ENCODE results near the gene IFNG.
A peak's percentile ranks its signal among the peaks of the same experiment; 100 is the strongest.
"Not testable (repeated sequence)": the region's sequence is repeated elsewhere in the genome, so short reads cannot be mapped to it uniquely, and the experiment has no call there.

The IFNG gene

DNA sequence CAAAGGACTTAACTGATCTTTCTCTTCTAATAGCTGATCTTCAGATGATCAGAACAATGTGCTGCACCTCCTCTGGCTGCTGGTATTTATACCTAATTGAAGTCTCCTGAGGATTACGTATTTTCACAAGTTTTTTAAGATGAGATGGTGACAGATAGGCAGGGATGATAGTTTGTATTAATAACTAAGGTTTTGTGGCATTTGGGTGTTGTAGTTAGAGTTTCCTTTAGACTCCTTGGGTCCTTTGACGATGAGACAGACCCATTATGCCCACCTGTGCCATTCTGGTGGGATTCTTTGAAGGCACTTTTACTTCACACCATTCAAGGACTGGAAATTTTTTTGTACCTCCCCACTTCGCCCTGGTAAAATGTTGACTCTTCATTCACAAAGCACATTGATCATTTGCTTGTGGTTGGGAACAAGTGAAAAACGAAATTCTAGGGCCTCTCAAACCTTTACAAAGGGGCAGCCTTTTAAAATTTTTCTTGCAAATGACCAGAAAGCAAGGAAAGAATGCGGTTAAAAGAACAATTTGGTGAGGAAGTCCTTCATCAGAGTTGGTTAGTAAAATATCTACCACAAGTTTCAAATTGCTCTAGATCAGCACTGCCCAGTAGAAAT, at the start of gene IFNG:
TSS of gene IFNG (minus strand) at position 60 of the 624 bp plus-strand sequence. CDS start 125 bp downstream, outside the sequence.
- DNase-seq (ENCODE audit: low spot score) = no peak

DNA sequence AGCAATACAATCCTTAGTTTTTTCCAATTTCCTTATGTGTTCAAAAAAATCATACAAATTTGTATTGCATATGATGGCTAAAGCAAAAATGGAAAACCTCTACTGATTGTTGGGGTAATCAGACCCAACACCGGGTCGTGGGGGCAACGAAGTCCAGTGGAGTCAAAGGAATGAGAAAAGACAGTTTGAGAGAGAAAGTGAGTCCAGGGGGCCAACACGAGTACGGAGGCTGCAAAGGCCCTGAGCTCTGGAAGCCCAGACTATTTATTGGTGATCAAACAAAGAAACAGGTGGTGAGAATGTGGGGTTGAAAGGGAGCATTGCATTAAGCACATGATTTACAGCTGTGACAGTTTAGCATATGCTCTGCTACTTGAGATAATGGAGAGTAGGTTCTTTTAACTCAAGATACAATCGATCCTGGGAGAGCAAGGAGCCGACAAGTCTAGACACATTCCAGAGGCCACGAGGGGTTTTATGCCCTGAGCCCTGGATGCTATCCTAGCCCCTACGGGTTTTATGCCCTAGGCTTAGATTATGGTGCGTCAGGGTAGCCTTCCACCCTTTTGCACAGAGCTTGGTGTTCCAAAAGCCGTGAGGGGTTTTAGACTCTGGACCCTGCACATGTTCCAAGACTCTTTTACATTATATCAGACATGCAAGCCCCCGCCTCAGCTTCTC, 49.6 kb upstream of the IFNG start:
- not testable (repeated sequence) for DNase-seq (ENCODE audit: low spot score)

DNA sequence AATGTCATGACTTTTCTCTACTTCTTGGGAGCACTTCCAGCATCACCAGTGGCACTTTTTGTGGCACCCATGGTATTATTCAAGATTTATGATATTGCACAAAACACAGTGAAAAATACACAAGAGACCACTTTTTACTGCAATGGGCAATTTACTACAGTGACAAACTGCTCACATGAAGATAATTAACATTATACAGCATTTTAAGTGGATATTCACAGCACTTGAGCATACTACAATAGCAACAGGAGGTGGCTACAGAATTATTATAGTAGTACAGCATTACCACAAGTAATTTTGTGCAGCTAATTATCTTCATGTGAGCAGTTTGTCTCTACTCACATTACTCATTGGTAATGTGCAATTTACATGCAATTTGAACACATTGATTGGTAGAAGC, 47.7 kb upstream of the IFNG start:
- no peak for DNase-seq (ENCODE audit: low spot score)

DNA sequence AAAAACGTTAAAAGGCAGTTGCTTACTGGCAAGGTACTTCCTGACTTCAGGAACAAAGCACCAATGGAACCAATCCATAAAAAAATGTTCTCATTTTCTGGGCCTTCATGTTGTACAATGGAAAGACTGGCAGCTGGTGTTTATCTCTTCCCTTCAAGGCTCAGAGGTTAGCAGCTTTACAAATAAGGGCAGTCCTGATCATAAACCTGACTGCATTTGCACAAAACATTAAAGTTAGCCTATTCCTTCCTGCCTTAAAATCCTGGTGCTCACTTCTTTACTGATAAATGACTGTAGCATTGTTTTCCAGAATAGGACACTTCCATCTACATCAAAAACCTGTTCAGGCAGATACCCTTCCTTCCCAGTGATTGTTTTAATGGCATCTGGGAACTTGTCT, 46.9 kb upstream of the IFNG start:
- no peak for DNase-seq (ENCODE audit: low spot score)

DNA sequence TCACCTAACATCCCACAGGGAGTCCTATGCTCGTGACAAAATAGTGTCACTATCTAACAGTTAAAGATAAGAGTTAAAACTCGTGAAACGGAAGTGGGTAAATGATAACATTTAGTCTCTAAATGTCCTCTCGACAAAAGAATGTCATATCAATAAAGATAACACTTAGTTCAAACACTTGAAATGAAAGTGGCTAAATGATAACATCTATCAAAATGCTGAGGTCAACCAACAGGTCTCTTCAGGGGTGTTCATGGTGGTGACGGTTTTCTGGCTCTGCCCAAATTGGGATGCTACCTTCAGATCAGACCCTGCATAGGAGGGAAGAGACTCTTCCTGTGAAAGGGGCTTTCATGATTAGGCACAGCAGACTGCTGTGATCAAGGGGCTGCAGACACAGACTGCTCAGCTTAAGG, 43.9 kb upstream of the IFNG start:
- no peak for DNase-seq (ENCODE audit: low spot score)

DNA sequence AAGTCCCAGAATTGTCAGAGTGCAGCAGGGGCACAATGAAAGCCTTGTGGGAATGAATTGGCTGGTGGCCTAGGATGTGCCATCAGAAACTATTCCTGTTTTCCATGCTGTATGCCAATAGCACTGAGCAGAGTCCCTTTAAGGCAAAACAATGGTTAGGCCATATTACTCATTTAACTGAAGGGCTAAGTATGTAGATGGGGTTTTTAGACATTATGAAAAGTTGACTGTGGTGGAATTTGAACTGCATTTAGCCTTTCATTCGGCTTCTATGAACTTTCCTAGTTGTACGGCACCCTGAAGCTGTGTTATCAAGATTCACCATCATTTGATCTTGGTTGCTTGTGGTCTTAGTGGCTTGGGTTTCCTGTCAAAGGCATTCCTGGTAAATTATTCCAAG, 41.3 kb upstream of the IFNG start:
- peak; percentile 30 for DNase-seq (ENCODE audit: low spot score)

DNA sequence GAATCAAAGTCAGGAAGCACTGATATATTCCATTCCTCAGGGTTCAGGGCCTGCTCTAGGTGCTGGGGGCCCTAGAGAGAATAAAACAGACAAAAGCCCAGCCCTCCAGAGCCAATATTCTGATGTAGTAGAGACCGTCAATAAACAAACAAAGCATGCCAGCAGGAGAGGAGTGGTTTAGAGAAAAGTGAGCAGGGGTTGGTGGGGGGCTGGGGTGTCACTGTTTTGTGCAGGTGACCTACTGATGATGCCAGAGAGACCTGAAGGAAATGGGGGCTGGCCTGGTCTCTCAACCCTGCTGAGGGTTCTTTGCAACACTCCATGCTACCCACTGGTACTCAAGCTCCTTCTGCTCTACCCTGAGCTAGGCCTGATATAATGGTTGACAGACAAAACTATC, 39.6 kb upstream of the IFNG start:
- no peak for DNase-seq (ENCODE audit: low spot score)

DNA sequence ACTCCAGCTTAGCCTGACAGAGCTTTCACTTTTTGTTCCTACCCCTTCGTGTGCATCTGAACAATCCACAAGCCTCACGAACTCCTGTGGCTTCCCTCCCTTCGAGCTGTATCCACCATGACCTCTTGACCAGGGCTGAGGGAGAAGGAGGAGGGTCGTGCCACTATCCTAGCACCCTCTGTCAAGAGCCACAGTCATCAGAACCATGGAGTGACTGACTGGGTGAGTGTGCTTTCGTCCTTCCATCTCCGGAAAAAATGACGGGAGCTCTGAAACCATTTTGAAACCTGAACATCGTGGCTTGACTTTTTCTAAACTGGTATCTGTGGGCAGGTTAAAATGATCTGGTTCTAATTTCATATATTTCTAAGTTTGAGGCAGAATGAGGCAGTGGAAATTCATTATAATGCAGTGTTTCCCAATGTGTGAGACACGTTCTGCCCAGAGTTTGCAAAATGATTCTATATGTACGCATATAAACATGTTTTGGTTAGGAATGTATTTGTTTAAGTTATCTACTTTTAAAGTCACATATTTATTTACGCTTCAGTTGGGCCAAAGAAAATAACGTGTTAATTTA, 39.1 kb upstream of the IFNG start:
- no peak for DNase-seq (ENCODE audit: low spot score)

DNA sequence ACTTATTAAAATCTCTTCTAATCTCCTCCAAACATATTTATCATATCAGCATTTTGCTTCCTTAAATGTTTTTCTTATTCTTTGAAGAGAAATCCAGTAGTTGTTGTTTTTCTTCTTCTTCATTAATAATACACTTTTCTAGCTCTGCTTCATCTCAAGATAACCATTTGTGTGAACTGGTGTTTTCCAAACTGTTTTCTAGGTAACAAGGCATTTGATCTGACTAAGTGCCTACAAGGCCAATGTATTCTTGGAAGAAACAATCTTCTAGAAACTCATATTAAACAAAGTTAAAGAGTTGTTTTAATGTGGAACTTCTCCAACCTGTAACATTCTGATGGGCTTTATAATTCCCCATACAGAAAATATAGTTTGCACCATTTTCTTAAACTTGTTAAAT, 30.8 kb upstream of the IFNG start:
- no peak for DNase-seq (ENCODE audit: low spot score)

DNA sequence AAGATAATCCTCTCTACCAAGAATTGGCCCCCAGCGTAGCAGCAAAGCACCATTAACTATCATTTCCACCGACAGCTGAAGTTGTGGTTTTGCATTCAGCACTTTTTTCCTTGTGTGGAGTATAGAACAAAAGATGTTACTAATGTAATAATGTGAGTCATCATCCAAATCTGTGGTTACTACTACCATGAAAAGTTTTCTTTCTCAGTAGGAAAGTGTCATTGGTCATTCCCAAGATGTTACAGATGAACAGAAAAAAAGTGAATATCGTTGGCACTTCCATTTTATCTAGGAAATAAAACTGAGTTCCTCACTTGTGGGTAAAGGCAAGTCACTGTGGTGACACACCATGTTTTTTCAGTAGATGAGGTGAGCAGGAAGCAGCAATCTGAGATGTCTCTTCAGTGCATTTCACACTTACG, 30.3 kb upstream of the IFNG start:
- peak; percentile 71 for DNase-seq (ENCODE audit: low spot score)

DNA sequence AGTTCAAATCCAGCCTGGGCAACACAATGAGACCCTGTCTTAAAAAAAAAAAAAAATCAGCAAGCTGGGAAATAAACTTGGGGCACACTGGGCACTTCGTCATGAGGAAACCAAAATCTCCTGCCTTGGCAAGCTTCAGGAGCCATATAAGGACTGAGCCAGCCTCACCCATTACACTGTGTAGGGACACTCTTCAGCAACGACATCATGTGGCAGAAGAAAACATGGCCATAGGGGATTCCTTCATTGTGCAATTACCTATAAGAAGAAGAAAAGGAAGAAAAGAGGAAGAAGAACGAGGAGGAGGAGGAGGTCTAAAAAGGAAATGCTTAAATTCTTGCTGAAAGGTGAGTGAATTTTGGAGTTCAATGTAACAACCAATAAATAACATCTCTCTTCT, 26.1 kb upstream of the IFNG start:
- no peak for DNase-seq (ENCODE audit: low spot score)

DNA sequence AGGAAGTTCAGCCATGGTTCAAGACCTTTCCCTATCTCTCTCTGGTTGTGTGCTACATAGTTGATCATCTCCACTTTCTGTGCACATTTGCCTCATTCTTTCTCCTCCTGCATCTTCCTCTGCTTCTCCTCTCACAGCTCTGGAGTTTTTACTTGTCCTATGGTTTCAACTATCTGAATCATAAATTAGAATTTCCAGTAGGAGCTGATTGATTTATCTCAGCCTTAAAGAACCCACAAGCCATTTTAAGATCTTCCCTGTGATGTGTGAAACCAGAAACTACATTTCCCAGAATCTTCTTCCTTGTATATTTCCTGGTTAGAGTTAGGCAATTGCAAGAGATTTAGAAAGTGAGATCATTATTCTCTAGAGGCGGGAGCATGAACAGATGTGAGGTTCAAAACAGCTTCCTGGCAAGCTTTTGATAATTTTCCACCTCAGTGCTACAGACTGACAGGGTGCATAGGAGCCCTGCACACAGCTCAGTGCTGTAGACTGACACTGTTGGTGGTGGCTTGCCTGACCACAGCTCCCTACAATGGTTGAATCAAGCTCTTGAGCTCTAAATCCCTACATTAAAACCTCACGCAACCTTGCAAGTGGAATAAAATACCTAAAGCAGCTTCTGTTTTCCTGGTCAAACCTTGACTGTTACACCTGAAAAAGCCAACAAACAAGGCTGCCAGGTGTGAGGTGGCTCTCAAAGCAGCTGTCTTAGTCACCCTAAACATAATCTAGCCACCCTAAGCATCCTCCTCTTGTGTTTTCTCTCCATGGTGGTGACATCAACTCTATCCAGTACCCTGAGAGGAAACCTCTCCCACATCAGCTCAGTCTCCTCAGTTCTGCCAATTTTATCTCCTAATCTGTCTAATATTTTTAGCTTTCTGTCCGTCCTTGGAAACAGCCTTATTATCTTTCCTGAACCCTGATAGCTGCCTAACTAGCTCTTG, 21.5 kb upstream of the IFNG start:
- DNase-seq (ENCODE audit: low spot score) = no peak

DNA sequence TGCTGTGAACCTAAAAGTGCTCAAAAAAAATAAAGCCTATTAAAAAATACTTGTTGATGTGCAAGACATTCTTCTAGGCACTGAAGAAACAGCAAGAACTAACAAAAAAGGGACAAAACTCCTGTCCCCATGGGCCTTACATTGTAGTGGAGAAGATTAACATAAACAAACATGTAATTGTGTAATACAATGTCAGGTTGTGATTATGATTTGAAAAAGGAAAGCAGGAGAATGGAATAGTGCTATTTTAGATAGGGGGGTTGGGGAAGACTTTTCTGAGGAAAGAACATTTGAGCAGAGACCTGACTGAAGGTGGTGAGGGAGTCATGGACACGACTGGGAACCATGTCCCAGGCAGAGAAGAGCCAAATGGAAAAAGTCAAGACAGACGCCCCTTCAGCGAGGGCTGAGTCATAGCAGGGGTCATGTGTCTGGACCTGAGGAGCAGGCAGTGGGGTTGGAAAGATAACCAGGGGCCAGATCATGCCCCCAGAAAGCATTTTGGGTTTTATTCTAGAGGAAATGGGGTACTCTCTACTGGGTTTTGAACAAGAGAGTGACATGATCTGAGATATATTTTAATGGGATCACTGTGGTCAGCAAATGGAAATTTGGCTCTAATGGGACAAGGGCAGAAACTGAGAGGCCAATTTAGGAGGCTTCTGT, 19.4 kb upstream of the IFNG start:
- no peak for DNase-seq (ENCODE audit: low spot score)

DNA sequence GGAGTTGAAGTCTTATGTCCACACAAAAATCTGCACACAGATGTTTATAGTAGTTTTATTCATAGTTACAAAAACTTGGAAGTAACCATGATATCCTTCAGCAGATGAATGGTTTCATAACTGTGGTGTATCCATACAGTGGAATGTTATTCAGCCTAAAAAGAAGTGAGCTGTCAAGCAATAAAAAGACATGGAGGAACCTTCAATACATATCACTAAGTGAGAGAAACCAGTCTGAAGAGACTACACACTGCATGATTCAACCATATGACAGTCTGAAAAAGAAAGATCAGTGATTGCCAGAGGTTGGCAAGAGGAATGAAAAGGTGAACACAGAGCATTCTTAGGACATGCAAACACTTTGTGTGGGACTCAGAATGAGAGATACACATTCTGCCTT, 18.6 kb upstream of the IFNG start:
- no peak for DNase-seq (ENCODE audit: low spot score)

DNA sequence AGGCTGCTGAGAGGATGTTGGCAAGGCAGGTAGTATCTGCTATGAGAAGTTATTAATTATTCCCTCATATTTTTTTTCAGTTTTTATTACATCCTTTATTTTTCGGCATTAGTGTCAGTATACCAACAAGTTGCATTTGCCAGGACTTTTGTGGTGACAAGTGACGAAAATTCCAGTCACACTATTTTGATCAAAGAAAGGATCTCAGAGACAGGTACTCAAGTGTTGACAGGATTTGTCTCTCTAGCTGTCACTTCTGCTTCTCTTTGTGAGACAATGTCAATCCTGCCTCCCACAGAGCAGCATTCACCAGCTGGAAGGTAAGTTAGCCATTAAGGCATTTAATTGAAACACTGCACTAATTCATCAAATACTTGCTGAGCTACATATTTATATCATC, 18.0 kb upstream of the IFNG start:
- DNase-seq (ENCODE audit: low spot score) = no peak

DNA sequence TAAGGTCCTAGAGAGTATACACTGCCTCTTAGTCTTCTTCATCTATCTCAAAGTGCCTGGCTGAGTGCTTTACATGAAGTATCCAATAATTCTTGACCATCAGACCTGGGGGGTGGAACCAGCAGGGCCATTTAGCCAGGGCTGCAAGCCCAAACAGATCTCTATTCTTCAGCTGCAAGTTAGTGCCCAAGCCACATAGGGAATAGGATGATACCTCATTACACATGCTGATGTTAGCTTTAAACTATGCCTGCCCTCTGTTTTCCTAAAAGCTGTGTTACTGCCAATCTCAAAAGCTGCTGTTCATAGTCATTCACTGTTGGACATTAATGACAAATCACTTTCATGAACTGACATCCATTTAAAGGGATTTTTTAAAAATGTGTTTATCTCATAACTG, 16.7 kb upstream of the IFNG start:
- DNase-seq (ENCODE audit: low spot score) = no peak

DNA sequence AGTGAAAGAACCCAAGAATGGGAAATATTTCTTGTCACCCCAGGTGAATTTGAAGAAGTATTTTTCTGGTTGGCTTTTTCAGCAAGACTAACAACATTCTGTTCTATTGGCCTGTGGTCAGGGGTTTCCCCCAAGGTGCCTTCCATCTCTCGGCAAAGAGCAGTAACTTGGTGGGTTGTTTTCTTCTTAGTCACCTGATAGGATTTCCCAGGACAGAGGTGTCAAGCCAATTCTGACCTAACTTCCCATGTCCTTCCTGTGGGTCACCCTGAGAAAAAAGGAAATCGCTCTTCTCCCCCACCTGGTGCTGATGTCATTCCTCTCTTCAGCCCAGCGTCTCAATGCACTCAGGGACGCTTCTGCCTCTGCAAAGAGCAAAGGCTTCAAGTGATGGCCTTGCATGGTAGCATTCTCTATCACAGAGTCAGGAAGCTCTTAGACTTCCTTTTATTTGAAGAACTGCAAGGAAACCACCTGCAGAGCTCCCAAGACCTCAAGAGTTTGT, 16.1 kb upstream of the IFNG start:
- DNase-seq (ENCODE audit: low spot score) = no peak

DNA sequence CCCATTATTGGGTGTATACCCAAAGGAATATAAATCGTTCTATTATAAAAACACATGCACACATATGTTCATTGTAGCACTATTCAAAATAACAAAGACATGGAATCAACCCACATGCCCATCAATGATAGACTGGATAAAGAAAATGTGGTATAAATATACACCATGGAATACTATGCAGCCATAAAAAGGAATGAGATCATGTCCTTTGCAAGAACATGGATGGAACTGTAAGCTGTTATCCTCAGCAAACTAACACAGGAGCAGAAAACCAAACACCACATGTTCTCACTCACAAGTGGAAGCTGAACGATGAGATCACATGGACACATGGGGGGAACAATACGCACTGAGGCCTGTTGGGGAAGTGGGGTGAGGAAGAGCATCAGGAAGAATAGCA, 15.2 kb upstream of the IFNG start:
- not testable (repeated sequence) for DNase-seq (ENCODE audit: low spot score)

DNA sequence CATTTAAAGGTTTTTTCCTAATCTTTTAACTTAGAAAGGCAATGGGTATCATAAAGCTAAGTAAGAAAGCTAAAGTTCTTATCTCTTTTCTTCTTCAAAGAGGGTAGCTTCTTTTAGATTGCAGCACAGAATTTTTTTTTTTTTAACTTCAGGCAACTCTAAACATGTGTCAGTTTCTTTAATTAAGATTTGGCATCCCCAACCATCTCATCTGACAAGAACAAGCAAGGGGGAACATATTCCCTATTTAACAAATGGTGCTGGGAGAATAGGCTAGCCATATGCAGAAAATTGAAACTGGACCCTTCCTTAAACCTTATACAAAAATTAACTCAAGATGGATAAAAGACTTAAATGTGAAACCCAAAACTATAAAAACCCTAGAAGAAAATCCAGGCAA, 14.3 kb upstream of the IFNG start:
- DNase-seq (ENCODE audit: low spot score) = no peak

DNA sequence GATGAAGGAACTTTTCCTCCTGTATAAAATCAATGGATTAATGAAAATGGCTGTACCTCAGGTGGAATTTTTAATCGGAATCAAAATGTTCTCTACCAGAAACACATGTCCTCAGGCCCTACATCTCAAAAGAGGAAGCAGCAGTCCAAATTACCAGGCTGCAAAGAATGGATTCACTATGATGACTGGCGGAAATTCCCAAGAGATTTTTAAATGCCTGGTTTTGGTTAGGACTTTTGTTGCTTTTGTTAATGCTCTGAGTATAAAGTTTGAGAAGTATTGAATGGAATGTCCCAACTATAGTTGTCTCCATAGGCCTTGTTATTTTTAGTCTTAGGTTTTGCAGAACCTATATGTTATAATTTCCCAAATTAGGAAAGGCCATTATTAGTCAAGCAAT, 11.2 kb upstream of the IFNG start:
- no peak for DNase-seq (ENCODE audit: low spot score)

DNA sequence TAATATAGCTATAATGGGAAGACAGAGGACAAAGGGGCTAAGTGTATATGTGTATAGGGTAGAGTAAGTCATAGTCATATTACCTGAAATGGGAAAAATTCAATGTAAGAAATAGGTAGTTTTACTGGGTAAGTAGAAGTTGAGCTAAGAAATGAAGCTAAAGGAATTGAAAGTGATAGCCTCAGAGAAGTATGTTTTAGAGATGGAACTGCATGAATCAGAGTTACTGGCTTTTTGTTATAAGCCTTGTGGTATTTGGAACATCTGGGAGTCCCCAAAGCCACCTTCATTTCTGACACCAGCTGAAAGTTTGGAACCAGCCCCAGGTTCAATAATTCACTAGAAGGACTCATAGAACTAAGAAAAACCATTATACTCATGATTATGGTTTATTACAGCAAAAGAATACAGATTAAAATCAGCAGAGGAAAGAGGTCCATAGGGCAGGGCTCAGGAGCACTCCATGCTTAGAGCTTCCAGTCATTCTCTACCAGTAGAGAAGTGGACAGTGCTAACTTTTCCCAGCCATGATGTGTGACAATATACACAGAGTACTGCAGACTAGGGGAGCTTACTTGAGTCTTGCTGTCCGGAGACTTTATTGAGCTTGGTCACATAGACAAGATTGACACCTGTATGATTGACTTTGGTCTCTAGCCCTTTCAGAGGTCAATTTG, 9.8 kb upstream of the IFNG start:
- DNase-seq (ENCODE audit: low spot score) = no peak

Data from SW480 (cell line).